H1 (cell line): ENCODE results near the gene MARK3. TPM values are rescaled to one million over a fixed set of nuclear protein-coding genes. Genes with fewer than 3 reads are reported as not detected.
A peak's percentile ranks its signal among the peaks of the same experiment; 100 is the strongest.

Experiments used
- CHD2 ChIP-seq: IDR thresholded peaks from 2 replicates; pipeline ENCODE4 v1.6.1; 2012; ENCODE audit warnings: low read length, improper control_type of control experiment
- EP300 ChIP-seq, 2 experiments: IDR thresholded peaks; 1 replicate in 1 of 2; 2 replicates in 1 of 2; pipeline ENCODE4 v1.6.1; 2011 to 2012; ENCODE audit warnings: low read depth in 2 of 2, low read length in 2 of 2, mild to moderate bottlenecking in 2 of 2, borderline replicate concordance in 1 of 2, inconsistent platforms in 1 of 2, moderate library complexity in 1 of 2
- EZH2 ChIP-seq: fragments of 200-600 bp; sonication (generic); IDR thresholded peaks from 2 replicates; pipeline ENCODE4 v1.7.1; 2012; ENCODE audit warnings: low read depth, mild to moderate bottlenecking, moderate library complexity, low read length, inconsistent platforms; ENCODE audit not compliant: severe bottlenecking
- KDM4A ChIP-seq: IDR thresholded peaks from one replicate; pipeline ENCODE4 v1.7.1; 2012; ENCODE audit warnings: low read depth, mild to moderate bottlenecking, moderate library complexity, low read length, inconsistent platforms; ENCODE audit not compliant: severe bottlenecking
- MAX ChIP-seq: IDR thresholded peaks from 2 replicates; pipeline ENCODE4 v1.6.1; 2012; ENCODE audit warnings: inconsistent platforms
- POLR2A ChIP-seq, 2 experiments: IDR thresholded peaks; 1 replicate in 1 of 2; 2 replicates in 1 of 2; pipeline ENCODE4 v1.6.1; 2011; ENCODE audit warnings: low read depth in 2 of 2, low read length in 2 of 2, mild to moderate bottlenecking in 2 of 2; ENCODE audit errors: control extremely low read depth in 1 of 2
- RBBP5 ChIP-seq: IDR thresholded peaks from 2 replicates; pipeline ENCODE4 v1.7.1; 2012; ENCODE audit warnings: low read depth, mild to moderate bottlenecking, inconsistent platforms, low read length, moderate library complexity, borderline replicate concordance
- SP1 ChIP-seq: IDR thresholded peaks from 2 replicates; pipeline ENCODE4 v1.6.1; 2011; ENCODE audit warnings: low read depth, low read length
- SUZ12 ChIP-seq: fragments of 200-600 bp; sonication (generic); IDR thresholded peaks from 2 replicates; pipeline ENCODE4 v1.6.1; 2012; ENCODE audit warnings: mild to moderate bottlenecking, inconsistent platforms, low read length, moderate library complexity, mixed read lengths
- TCF12 ChIP-seq: IDR thresholded peaks from 2 replicates; pipeline ENCODE4 v1.6.1; 2011; ENCODE audit warnings: low read depth, mild to moderate bottlenecking, low read length
- USF2 ChIP-seq: IDR thresholded peaks from 2 replicates; pipeline ENCODE4 v1.6.1; 2011; ENCODE audit warnings: low read length, improper control_type of control experiment
- polyA plus RNA-seq, 7 experiments: library from polyadenylated mRNA; depleted of rRNA in 3 of 7; stranded (reverse) in 5 of 7; unstranded in 2 of 7; fragments of >200 nt in 5 of 7; fragments of 200-250 nt in 2 of 7; gene quantifications; 1 replicate in 5 of 7; 2 replicates in 1 of 7; 4 replicates in 1 of 7; pipeline versions ENCODE4 v1.2.1 to v1.2.3, GENCODE V29; 2011 to 2013; ENCODE audit warnings: missing spikeins in 2 of 7, mixed read lengths in 2 of 7
- total RNA-seq: library from RNA; stranded (reverse); fragmentation: NEBNext Ultra II Directional; extraction: Animal tissue kit (Norgen Biotek cat#: 25700); gene quantifications from 2 replicates; pipeline ENCODE4 v1.2.1, GENCODE V29; 2021

Gene MARK3
- total and polyA plus RNA-seq, 2 of the 8 experiments (the other 6 are each of a cell fraction or from before 2014, with no cell fraction given) = 39.4 to 76.9 TPM

- TF ChIP-seq USF2 (no peak), CHD2 (no peak), SP1 (peak; percentile 53; the same call in 1 of the 2 replicates), EZH2 (no peak), MAX (peak; percentile 34; the same call in 1 of the 2 replicates), KDM4A (peak; percentile 38), TCF12 (0 out of 2 replicates have a peak, but pooled peaks have one; percentile 44), EP300 (IDR thresholded peaks at IDR 0.05; ENCODE audit: borderline replicate concordance in 1 of 2, low read depth in 2 of 2, low read length in 2 of 2) (peak in 1 of 2 experiments; percentile 53; a peak in 1 of 3 replicates), RBBP5 (peak; percentile 31; the same call in 1 of the 2 replicates), SUZ12 (no peak), POLR2A (IDR thresholded peaks at IDR 0.05; ENCODE audit: control extremely low read depth in 1 of 2, low read depth in 2 of 2, low read length in 2 of 2) (no peak)
These were observed 157.4 kb downstream of the MARK3 start (continued) for GRCh38 chr14:103542605-103543088.
